K562 (cell line): Measurements from ENCODE around the gene CYFIP2. TPM values are rescaled to one million over a fixed set of nuclear protein-coding genes. Genes with fewer than 3 reads are reported as not detected.

Experiments
- ATAC-seq: fragments of 200-7000 bp; cut with Tn5 transposase; 3 replicates; pipeline ENCODE4 v1.9.1; 2020; ENCODE audit warnings: moderate library complexity
- BruUV-seq: library from RNA; stranded (reverse); fragments of 400-500 nt; replicated peaks from 2 replicates; lab custom pipeline; 2021; lab: Mats Ljungman, UMichigan
- CTCF ChIA-PET: fragments of 300-600 bp; formaldehyde crosslinking; extraction: SDS; loops from one replicate; lab custom pipeline; 2021; ENCODE audit warnings: low intra/inter-chr PET ratio; lab: Yijun Ruan, JAX
- POLR2A ChIA-PET: fragments of 300-600, 350-650 bp; sonication (Branson Sonifier 250); formaldehyde crosslinking; extraction: SDS; loops from one replicate; lab custom pipeline; 2021; ENCODE audit warnings: antibody characterized with exemption, inconsistent platforms; lab: Yijun Ruan, JAX
- DNase-seq, 4 experiments: peaks; one replicate each; pipeline versions ENCODE4 v3.0.0 to v3.0.0-alpha.2; 2011 to 2018; ENCODE audit warnings: low spot score in 3 of 4, mixed read lengths in 3 of 4; ENCODE audit errors: extremely low read depth in 1 of 4
- FAIRE-seq: peaks from 2 replicates; lab custom pipeline; 2011; peaks lifted over from hg19 to GRCh38; lab: Jason Lieb, UNC
- H2AFZ ChIP-seq: 2 replicates; pipeline ENCODE4 v1.6.0; 2011; ENCODE audit warnings: low read depth, low read length, control low read depth, inconsistent platforms
- H3K27ac ChIP-seq: fragments of 200-600 bp; 3 replicates; pipeline ENCODE4 v1.8.0; 2011; ENCODE audit warnings: low read depth, mild to moderate bottlenecking, control low read depth, inconsistent platforms, low read length, moderate library complexity, mixed read lengths; ENCODE audit errors: extremely low read depth
- H3K27me3 ChIP-seq, 2 experiments: fragments of 300-600 bp in 1 of 2; 2 replicates in 1 of 2; 3 replicates in 1 of 2; pipeline versions ENCODE4 v1.6.0 to v1.8.0; 2011; ENCODE audit warnings: inconsistent platforms in 2 of 2, low read length in 2 of 2, mild to moderate bottlenecking in 1 of 2, mixed read lengths in 1 of 2, moderate library complexity in 1 of 2; ENCODE audit not compliant: control insufficient read depth in 2 of 2, insufficient read depth in 2 of 2
- H3K36me3 ChIP-seq: fragments of 300-600 bp; 3 replicates; pipeline ENCODE4 v1.8.0; 2011; ENCODE audit warnings: mild to moderate bottlenecking, low read length, inconsistent platforms; ENCODE audit not compliant: control insufficient read depth, insufficient read depth
- H3K4me1 ChIP-seq, 2 experiments: fragments of 200-600 bp in 1 of 2; replicated peaks in 1 of 2; 2 replicates in 1 of 2; 3 replicates in 1 of 2; pipeline versions ENCODE4 v1.5.1 to v1.8.0; 2011; ENCODE audit warnings: inconsistent platforms in 2 of 2, low read length in 2 of 2, mild to moderate bottlenecking in 1 of 2, mixed read lengths in 1 of 2, moderate library complexity in 1 of 2; ENCODE audit not compliant: control insufficient read depth in 2 of 2, insufficient read depth in 2 of 2
- H3K4me2 ChIP-seq: 2 replicates; pipeline ENCODE4 v1.6.1; 2011; ENCODE audit warnings: low read length, control low read depth, inconsistent platforms, mixed read lengths; ENCODE audit not compliant: insufficient read depth
- H3K4me3 ChIP-seq: fragments of 200-600 bp; sonication (generic), shearing (Covaris generic); 2 replicates; pipeline ENCODE4 v1.5.1; 2016; ENCODE audit warnings: control low read depth, inconsistent platforms
- H3K79me2 ChIP-seq: fragments of 200-600 bp; 3 replicates; pipeline ENCODE4 v1.8.0; 2011; ENCODE audit warnings: low read length, inconsistent platforms; ENCODE audit not compliant: control insufficient read depth, insufficient read depth
- H3K9ac ChIP-seq, 2 experiments: 2 replicates each; pipeline versions ENCODE4 v1.6.0 to v1.6.1; 2011; ENCODE audit warnings: low read depth in 2 of 2, low read length in 2 of 2, control low read depth in 1 of 2, inconsistent platforms in 1 of 2, mild to moderate bottlenecking in 1 of 2, mixed read lengths in 1 of 2; ENCODE audit not compliant: insufficient read depth in 1 of 2
- H3K9me1 ChIP-seq: one replicate; pipeline ENCODE4 v1.6.0; 2011; ENCODE audit warnings: inconsistent platforms, mild to moderate bottlenecking, low read length, moderate library complexity; ENCODE audit not compliant: control insufficient read depth, insufficient read depth
- H3K9me3 ChIP-seq: replicated peaks from 2 replicates; pipeline ENCODE4 v1.5.1; 2011; ENCODE audit warnings: low read depth, low read length, inconsistent platforms; ENCODE audit not compliant: control insufficient read depth, insufficient read depth
- H4K20me1 ChIP-seq: replicated peaks from 2 replicates; pipeline ENCODE4 v1.6.1; 2011; ENCODE audit warnings: low read length, inconsistent platforms, mixed read lengths; ENCODE audit not compliant: control insufficient read depth, insufficient read depth
- CREB3L1 ChIP-seq: fragments of 450-650 bp; IDR thresholded peaks from 2 replicates; pipeline ENCODE4 v1.6.1; 2014; ENCODE audit warnings: low read depth, mild to moderate bottlenecking, moderate library complexity, borderline replicate concordance
- RBM14 ChIP-seq: fragments of 200-400 bp; formaldehyde crosslinking; IDR thresholded peaks from 2 replicates; pipeline ENCODE4 v1.6.1; 2018; ENCODE audit warnings: low read depth, mild to moderate bottlenecking, low read length, moderate library complexity, borderline replicate concordance; ENCODE audit not compliant: insufficient read depth
- ZFP36 ChIP-seq: fragments of 150-350 bp; IDR thresholded peaks from 2 replicates; pipeline ENCODE4 v1.6.1; 2018; ENCODE audit warnings: low read length, low read depth; ENCODE audit not compliant: partially characterized antibody
- WGBS: fragments of 100-300 bp; shearing (Covaris generic); methylation state at CpG from one replicate; pipeline ENCODE4 v1.1.6; 2016; ENCODE audit warnings: low coverage, mixed read lengths; ENCODE audit not compliant: insufficient coverage; ENCODE audit errors: missing lambda C conversion rate; 5-methylcytosine and 5-hydroxymethylcytosine counted together
- in situ Hi-C: fragments of 300-500 bp; cut with MboI; formaldehyde crosslinking; loops from 4 replicates; pipeline ENCODE4 v1.15.0; 2018; ENCODE audit warnings: inconsistent platforms, mixed read lengths
- intact Hi-C: fragments of 100-400 bp; cut with micrococcal nuclease; formaldehyde crosslinking; loops from 2 replicates; pipeline ENCODE4 v1.14.2; 2022
- polyA plus RNA-seq, 8 experiments: library from polyadenylated mRNA; depleted of rRNA in 4 of 8; stranded (reverse) in 5 of 8; unstranded in 3 of 8; fragments of >200 nt; fragmentation: Nextera tagmentation in 2 of 8; fragmentation: Illumina TruSeq in 1 of 8; extraction: Ambion mirVana in 2 of 8; extraction: Trizol in 1 of 8; gene quantifications; 2 replicates each; pipeline versions ENCODE4 v1.2.1 to v1.2.3, GENCODE V29; 2011 to 2014; ENCODE audit warnings: inconsistent platforms in 1 of 8, missing spikeins in 1 of 8
- total RNA-seq, 7 experiments: library from RNA; depleted of rRNA in 6 of 7; stranded (reverse); fragments of >200 nt in 6 of 7; fragmentation: Illumina TruSeq in 2 of 7; extraction: Trizol in 2 of 7; gene quantifications; 2 replicates each; pipeline versions ENCODE4 v1.2.1 to v1.2.3, GENCODE V29; 2011 to 2021; ENCODE audit warnings: low replicate concordance in 1 of 7

Gene CYFIP2
- total and polyA plus RNA-seq, 9 of the 15 experiments (the other 6 are each of a cell fraction or from before 2014, with no cell fraction given): 0.76 to 2.9 (median 1.4) TPM; not detected in 1

GRCh38 chr5:157306692-157307471 is 41.0 kb downstream of the CYFIP2 start:
- H3K4me1 ChIP-seq: no peaks in the 10 kb centered on the region
- no peak overlapping the region for H3K4me2 ChIP-seq
- peaks cover 18 to 42% of the 10 kb centered on the region in 2 experiments for H3K27me3 ChIP-seq
- BruUV-seq: no TSS peak
- H3K79me2 ChIP-seq: no peaks in the 10 kb centered on the region
- ATAC-seq (no peak), FAIRE-seq (no peak), DNase-seq (no peak)
- CTCF ChIA-PET: no interaction called here
- TF ChIP-seq ZFP36 (peak; percentile 11), RBM14 (no peak)
- H3K9me1 ChIP-seq: no peaks in the 10 kb centered on the region
- H3K36me3 ChIP-seq: no peaks in the 10 kb centered on the region
- POLR2A ChIA-PET: no interaction called here
- no peak overlapping the region for H2AFZ ChIP-seq
- no peak overlapping the region for H3K4me3 ChIP-seq
- H3K9ac ChIP-seq: no peak overlapping the region
- H3K27ac ChIP-seq: no peak overlapping the region
- H3K9me3 ChIP-seq: no peaks in the 10 kb centered on the region
- H4K20me1 ChIP-seq: 0 out of 2 replicates have a peak, but pooled peaks cover 3% of the 10 kb centered on the region
- WGBS: 16% methylated on average over 8 of the region's 10 CpGs
- intact Hi-C loops: no loop called here
- in situ Hi-C loops: no loop called here

- intact Hi-C loops: no loop called here
- H3K9me3 ChIP-seq: no peaks in the 10 kb centered on the region
- WGBS: under 1% methylated on average over 7 of the region's 8 CpGs
- H3K4me1 ChIP-seq: no peaks in the 10 kb centered on the region
- H3K4me2 ChIP-seq: no peak overlapping the region
- ChIA-PET CTCF (interaction anchor here (0.8 to 1.0 kb wide), 2 partner anchors 53 to 55 kb away, joined by 3 to 4 read pairs; no protein-coding TSS in a partner anchor), POLR2A (no interaction called here)
- no TSS peak for BruUV-seq
- H2AFZ ChIP-seq: no peak overlapping the region
- H3K27me3 ChIP-seq: peaks cover 18 to 42% of the 10 kb centered on the region in 2 experiments
- no peak overlapping the region for H3K4me3 ChIP-seq
- 0 out of 2 replicates have a peak, but pooled peaks cover 3% of the 10 kb centered on the region for H4K20me1 ChIP-seq
- FAIRE-seq: no peak
- H3K36me3 ChIP-seq: no peaks in the 10 kb centered on the region
- DNase-seq: no peak
- no peaks in the 10 kb centered on the region for H3K9me1 ChIP-seq
- H3K9ac ChIP-seq: no peak overlapping the region
- in situ Hi-C loops: no loop called here
- no peaks in the 10 kb centered on the region for H3K79me2 ChIP-seq
- peak; percentile 28; the same call in 1 of the 3 replicates for ATAC-seq
- H3K27ac ChIP-seq: no peak overlapping the region
- TF ChIP-seq CREB3L1: no peak
These were observed 43.0 kb downstream of the CYFIP2 start for GRCh38 chr5:157308836-157309465.
